GM23338 (cell line): Measurements from ENCODE around the gene MKNK2. TPM values are rescaled to one million over a fixed set of nuclear protein-coding genes. Genes with fewer than 3 reads are reported as not detected.

Experiments
- ATAC-seq: fragments of 200-7000 bp; cut with Tn5 transposase; 3 replicates; pipeline ENCODE4 v1.9.1; 2020
- DNase-seq: peaks from one replicate; pipeline ENCODE4 v3.0.0-alpha.2; 2015; ENCODE audit warnings: low spot score
- H2AFZ ChIP-seq: fragments of 200-600 bp; sonication (generic); 2 replicates; pipeline ENCODE4 v1.8.0; 2016; ENCODE audit warnings: antibody characterized with exemption, mild to moderate bottlenecking, moderate library complexity
- H3F3A ChIP-seq: fragments of 200-600 bp; sonication (generic); replicated peaks from 2 replicates; pipeline ENCODE4 v1.8.0; 2017; ENCODE audit warnings: antibody characterized with exemption, mixed run types, low read depth
- H3K27ac ChIP-seq: fragments of 200-600 bp; sonication (generic); 2 replicates; pipeline ENCODE4 v1.6.1; 2016; ENCODE audit warnings: low read depth
- H3K27me3 ChIP-seq: fragments of 200-600 bp; sonication (generic); 2 replicates; pipeline ENCODE4 v1.8.0; 2016; ENCODE audit warnings: mild to moderate bottlenecking, mixed run types, moderate library complexity; ENCODE audit not compliant: insufficient read depth
- H3K36me3 ChIP-seq: fragments of 200-600 bp; sonication (generic); 2 replicates; pipeline ENCODE4 v1.8.0; 2016; ENCODE audit warnings: mild to moderate bottlenecking; ENCODE audit not compliant: insufficient read depth
- H3K4me1 ChIP-seq: fragments of 200-600 bp; sonication (generic); 2 replicates; pipeline ENCODE4 v1.8.0; 2016; ENCODE audit warnings: mild to moderate bottlenecking, moderate library complexity; ENCODE audit not compliant: insufficient read depth
- H3K4me2 ChIP-seq: fragments of 200-600 bp; sonication (generic); 2 replicates; pipeline ENCODE4 v1.7.1; 2017; ENCODE audit warnings: mixed run types
- H3K4me3 ChIP-seq: fragments of 200-600 bp; sonication (generic); 2 replicates; pipeline ENCODE4 v1.6.1; 2016; ENCODE audit warnings: mixed run types
- H3K79me2 ChIP-seq: fragments of 200-600 bp; sonication (generic); replicated peaks from 2 replicates; pipeline ENCODE4 v1.8.0; 2017; ENCODE audit warnings: mild to moderate bottlenecking; ENCODE audit not compliant: insufficient read depth
- H3K9me2 ChIP-seq: fragments of 200-600 bp; sonication (generic); 2 replicates; pipeline ENCODE4 v1.8.0; 2017; ENCODE audit not compliant: insufficient read depth
- H4K20me1 ChIP-seq: fragments of 200-600 bp; sonication (generic); replicated peaks from 2 replicates; pipeline ENCODE4 v1.8.0; 2017; ENCODE audit warnings: mild to moderate bottlenecking; ENCODE audit not compliant: insufficient read depth
- H3K27ac Mint-ChIP-seq: 2 replicates; pipeline ENCODE4 v1.8.0; 2020; ENCODE audit warnings: inconsistent platforms, mild to moderate bottlenecking, moderate library complexity, mixed read lengths
- H3K27me3 Mint-ChIP-seq: 3 replicates; pipeline ENCODE4 v1.8.0; 2022; ENCODE audit warnings: low read depth, mild to moderate bottlenecking, moderate library complexity, mixed read lengths, inconsistent platforms; ENCODE audit not compliant: insufficient read depth, poor library complexity
- H3K36me3 Mint-ChIP-seq: 3 replicates; pipeline ENCODE4 v1.8.0; 2021; ENCODE audit warnings: low read depth, mild to moderate bottlenecking, inconsistent platforms, moderate library complexity, mixed read lengths
- H3K4me1 Mint-ChIP-seq: 3 replicates; pipeline ENCODE4 v1.8.0; 2020; ENCODE audit warnings: mild to moderate bottlenecking, inconsistent platforms, mixed read lengths
- H3K4me3 Mint-ChIP-seq: 3 replicates; pipeline ENCODE4 v1.8.0; 2021; ENCODE audit warnings: moderate library complexity, mild to moderate bottlenecking, inconsistent platforms, mixed read lengths
- H3K9me3 Mint-ChIP-seq: 3 replicates; pipeline ENCODE4 v1.8.0; 2020; ENCODE audit warnings: moderate library complexity, mild to moderate bottlenecking, inconsistent platforms, mixed read lengths
- ETS1 ChIP-seq: IDR thresholded peaks from 2 replicates; pipeline ENCODE4 v1.6.1; 2016; ENCODE audit warnings: antibody characterized with exemption
- NANOG ChIP-seq: IDR thresholded peaks from 2 replicates; pipeline ENCODE4 v1.6.1; 2016; ENCODE audit warnings: antibody characterized with exemption, borderline replicate concordance
- REST ChIP-seq: IDR thresholded peaks from one replicate; pipeline ENCODE4 v1.6.1; 2018; ENCODE audit warnings: antibody characterized with exemption; ENCODE audit not compliant: unreplicated experiment
- STAT1 ChIP-seq: IDR thresholded peaks from one replicate; pipeline ENCODE4 v1.6.1; 2016; ENCODE audit warnings: antibody characterized with exemption; ENCODE audit not compliant: unreplicated experiment
- ZNF114 ChIP-seq: fragments of 250-450 bp; sonication (Bioruptor Pico); IDR thresholded peaks from 2 replicates; pipeline ENCODE4 v1.5.0; 2020; ENCODE audit warnings: mild to moderate bottlenecking, moderate library complexity
- ZNF462 ChIP-seq: fragments of 250-450 bp; sonication (Bioruptor Pico); IDR thresholded peaks from 2 replicates; pipeline ENCODE4 v1.5.0; 2020; ENCODE audit warnings: mild to moderate bottlenecking, moderate library complexity
- polyA plus RNA-seq: library from polyadenylated mRNA; unstranded; fragments of >200 nt; fragmentation: Nextera tagmentation; extraction: Ambion mirVana; gene quantifications from 2 replicates; pipeline ENCODE4 v1.2.1, GENCODE V29; 2016
- total RNA-seq: library from RNA; depleted of rRNA; stranded (reverse); fragments of >200 nt; shearing (Covaris generic); gene quantifications from 2 replicates; pipeline ENCODE4 v1.2.3, GENCODE V29; 2014

Gene MKNK2
- total and polyA plus RNA-seq, 2 experiments from 2014 or later = 71.0 to 159 TPM

GRCh38 chr19:2097886-2098327 lies 46.9 kb upstream of the MKNK2 start (continued):
- TF ChIP-seq ZNF462 (CRISPR knock-in tag) (no peak), NANOG (no peak), ZNF114 (CRISPR knock-in tag) (no peak)

- no peak overlapping the region for H3K27ac Mint-ChIP-seq
These were observed 46.3 kb upstream of the MKNK2 start for GRCh38 chr19:2097203-2097885.

More at GRCh38 chr19:2097203-2097885, 46.3 kb upstream of the MKNK2 start:
- H3K27ac ChIP-seq = 0 out of 2 replicates have a peak overlapping the region, but pooled peaks have one; percentile 66
- no peak for ATAC-seq
- H3K4me1 ChIP-seq = no peaks in the 10 kb centered on the region; the same call in 1 of the 2 replicates
- no peaks in the 10 kb centered on the region for H3K79me2 ChIP-seq
- H3K4me1 Mint-ChIP-seq = peaks cover 4% of the 10 kb centered on the region; the same call in 1 of the 3 replicates
- TF ChIP-seq ETS1 (no peak), REST (no peak), STAT1 (no peak)
- H4K20me1 ChIP-seq = no peaks in the 10 kb centered on the region; the same call in none of the 2 replicates
- H3K36me3 Mint-ChIP-seq = peaks cover 20% of the 10 kb centered on the region
- H3K36me3 ChIP-seq = no peaks in the 10 kb centered on the region
- H3K27me3 ChIP-seq = no peaks in the 10 kb centered on the region
- no peak for DNase-seq
- peaks cover 16% of the 10 kb centered on the region; the same call in 1 of the 2 replicates for H3F3A ChIP-seq
- H3K27me3 Mint-ChIP-seq = peaks cover 9% of the 10 kb centered on the region
- H3K4me2 ChIP-seq = peak overlapping the region; percentile 86
- no peaks in the 10 kb centered on the region for H3K9me2 ChIP-seq
- H3K9me3 Mint-ChIP-seq = no peaks in the 10 kb centered on the region
- H3K4me3 ChIP-seq = peak overlapping the region; percentile 67
- H3K4me3 Mint-ChIP-seq = peak overlapping the region; percentile 78
- peak overlapping the region; percentile 94; the same call in 1 of the 2 replicates for H2AFZ ChIP-seq
